GM12878 (cell line): ENCODE results near the gene MPHOSPH9. TPM values are rescaled to one million over a fixed set of nuclear protein-coding genes. Genes with fewer than 3 reads are reported as not detected.

Experiments
- ATF2 ChIP-seq: IDR thresholded peaks from 2 replicates; pipeline ENCODE4 v1.6.1; 2012; ENCODE audit warnings: low read length, inconsistent platforms
- CEBPZ ChIP-seq: fragments of 150-350 bp; IDR thresholded peaks from 2 replicates; pipeline ENCODE4 v1.6.1; 2016; ENCODE audit warnings: low read depth, low read length
- ESRRA ChIP-seq: IDR thresholded peaks from 2 replicates; pipeline ENCODE4 v1.6.1; 2012; ENCODE audit warnings: mild to moderate bottlenecking, low read length, improper control_type of control experiment
- GATAD2B ChIP-seq: fragments of 450-650 bp; conservative IDR thresholded peaks from 2 replicates; pipeline ENCODE4 v1.6.1; 2017; ENCODE audit warnings: low read depth, mild to moderate bottlenecking, moderate library complexity
- MLLT1 ChIP-seq: fragments of 450-650 bp; IDR thresholded peaks from 2 replicates; pipeline ENCODE4 v1.6.1; 2016; ENCODE audit warnings: mild to moderate bottlenecking
- MTA2 ChIP-seq: fragments of 450-650 bp; IDR thresholded peaks from 2 replicates; pipeline ENCODE4 v1.6.1; 2016; ENCODE audit warnings: low read depth, mild to moderate bottlenecking, moderate library complexity
- MYB ChIP-seq: fragments of 150-350 bp; IDR thresholded peaks from 2 replicates; pipeline ENCODE4 v1.6.1; 2014; ENCODE audit warnings: mild to moderate bottlenecking, low read depth, low read length, borderline replicate concordance
- MYC ChIP-seq: IDR thresholded peaks from 2 replicates; pipeline ENCODE4 v1.6.1; 2011; ENCODE audit warnings: mild to moderate bottlenecking, low read length, moderate library complexity, inconsistent platforms; ENCODE audit not compliant: insufficient read depth, insufficient replicate concordance, insufficient read length, severe bottlenecking
- NKRF ChIP-seq: fragments of 450-650 bp; conservative IDR thresholded peaks from 2 replicates; pipeline ENCODE4 v1.6.1; 2017; ENCODE audit warnings: mild to moderate bottlenecking, moderate library complexity
- NR2C2 ChIP-seq: IDR thresholded peaks from 2 replicates; pipeline ENCODE4 v1.6.1; 2011; ENCODE audit warnings: borderline replicate concordance, low read depth; ENCODE audit not compliant: control insufficient read depth, insufficient read length
- RAD21 ChIP-seq: IDR thresholded peaks from 2 replicates; pipeline ENCODE4 v1.6.1; 2011; ENCODE audit warnings: mild to moderate bottlenecking, low read depth, low read length, moderate library complexity; ENCODE audit not compliant: insufficient read depth
- RB1 ChIP-seq: fragments of 450-650 bp; formaldehyde crosslinking; IDR thresholded peaks from 2 replicates; pipeline ENCODE4 v1.6.1; 2017; ENCODE audit warnings: mild to moderate bottlenecking, borderline replicate concordance
- SMARCA5 ChIP-seq: fragments of 450-650 bp; IDR thresholded peaks from 2 replicates; pipeline ENCODE4 v1.6.1; 2017; ENCODE audit warnings: mild to moderate bottlenecking
- TARDBP ChIP-seq: IDR thresholded peaks from 2 replicates; pipeline ENCODE4 v1.6.1; 2016; ENCODE audit warnings: borderline replicate concordance
- ZBTB40 ChIP-seq: fragments of 450-650 bp; IDR thresholded peaks from 2 replicates; pipeline ENCODE4 v1.6.1; 2016; ENCODE audit warnings: mild to moderate bottlenecking, moderate library complexity, borderline replicate concordance
- ZNF384 ChIP-seq: IDR thresholded peaks from 2 replicates; pipeline ENCODE4 v1.6.1; 2012; ENCODE audit warnings: low read depth, mild to moderate bottlenecking, low read length, improper control_type of control experiment, borderline replicate concordance
- polyA plus RNA-seq, 11 experiments: library from polyadenylated mRNA; depleted of rRNA in 4 of 11; unstranded in 6 of 11; stranded (reverse) in 5 of 11; fragments of >200 nt; fragmentation: Nextera tagmentation in 4 of 11; fragmentation: Illumina TruSeq in 1 of 11; extraction: Ambion mirVana in 4 of 11; extraction: Trizol in 1 of 11; gene quantifications; 1 replicate in 1 of 11; 2 replicates in 10 of 11; pipeline versions ENCODE4 v1.2.1 to v1.2.3, GENCODE V29; 2011 to 2016; ENCODE audit warnings: inconsistent platforms in 2 of 11, missing spikeins in 2 of 11, low read depth in 1 of 11
- total RNA-seq, 4 experiments: library from RNA; depleted of rRNA in 3 of 4; stranded (reverse); fragments of >200 nt in 3 of 4; fragmentation: Illumina TruSeq in 1 of 4; extraction: Trizol in 1 of 4; gene quantifications; 2 replicates each; pipeline versions ENCODE4 v1.2.1 to v1.2.3, GENCODE V29; 2013 to 2021

Gene MPHOSPH9
- total and polyA plus RNA-seq, 10 of the 15 experiments (the other 5 are each of a cell fraction or from before 2014, with no cell fraction given) = 11.5 to 72.2 (median 45.7) TPM

- TF ChIP-seq ZBTB40 = no peak
- TF ChIP-seq CEBPZ = no peak
- no peak for TF ChIP-seq RB1
- TF ChIP-seq GATAD2B = peak; percentile 47
- no peak for TF ChIP-seq ZNF384
- TF ChIP-seq TARDBP = no peak
- no peak for TF ChIP-seq NR2C2
- TF ChIP-seq MYC = no peak
- peak; percentile 95 for TF ChIP-seq SMARCA5
- TF ChIP-seq ESRRA = no peak
- TF ChIP-seq MTA2 = no peak
- peak; percentile 23 for TF ChIP-seq NKRF
- TF ChIP-seq RAD21 = peak; percentile 74
- TF ChIP-seq ATF2 = no peak
- TF ChIP-seq MYB = no peak
- no peak for TF ChIP-seq MLLT1
Measured at GRCh38 chr12:123271001-123271668, 38.2 kb upstream of the MPHOSPH9 start (continued).
